Epidermal melanocyte (primary cell): ENCODE results near the gene SCYGR1.
"Not testable (repeated sequence)": the region's sequence is repeated elsewhere in the genome, so short reads cannot be mapped to it uniquely, and the experiment has no call there.

Experiments used
- DNase-seq: peaks from one replicate; pipeline ENCODE4 v3.0.0; 2011; ENCODE audit warnings: low spot score; ENCODE audit not compliant: insufficient read length

Gene SCYGR1

DNA sequence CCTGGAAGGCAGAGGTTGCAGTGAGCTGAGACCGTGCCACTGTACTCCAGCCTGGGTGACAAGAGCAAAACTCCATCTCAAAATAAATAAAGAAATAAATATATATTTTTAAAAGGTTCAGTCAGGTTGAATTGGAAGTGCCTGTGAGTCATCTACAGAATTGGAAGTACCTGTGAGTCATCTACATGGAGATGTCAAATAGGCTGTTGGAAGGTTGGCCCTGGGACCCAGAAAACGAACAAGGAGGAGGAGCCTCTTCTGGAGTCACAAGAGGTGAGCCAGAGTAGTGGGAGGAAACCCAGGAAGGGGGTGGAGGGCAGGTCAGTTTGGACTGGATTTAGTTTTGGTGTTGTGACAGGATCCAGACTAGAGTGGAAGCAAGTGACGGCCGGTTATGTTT, 15.2 kb upstream of the SCYGR1 start:
- DNase-seq, result no peak

- DNase-seq, result no peak
Observed at GRCh38 chr2:227402321-227402720, 14.6 kb upstream of the SCYGR1 start.

- no peak for DNase-seq
Observed at GRCh38 chr2:227401550-227401949, 13.8 kb upstream of the SCYGR1 start.

DNA sequence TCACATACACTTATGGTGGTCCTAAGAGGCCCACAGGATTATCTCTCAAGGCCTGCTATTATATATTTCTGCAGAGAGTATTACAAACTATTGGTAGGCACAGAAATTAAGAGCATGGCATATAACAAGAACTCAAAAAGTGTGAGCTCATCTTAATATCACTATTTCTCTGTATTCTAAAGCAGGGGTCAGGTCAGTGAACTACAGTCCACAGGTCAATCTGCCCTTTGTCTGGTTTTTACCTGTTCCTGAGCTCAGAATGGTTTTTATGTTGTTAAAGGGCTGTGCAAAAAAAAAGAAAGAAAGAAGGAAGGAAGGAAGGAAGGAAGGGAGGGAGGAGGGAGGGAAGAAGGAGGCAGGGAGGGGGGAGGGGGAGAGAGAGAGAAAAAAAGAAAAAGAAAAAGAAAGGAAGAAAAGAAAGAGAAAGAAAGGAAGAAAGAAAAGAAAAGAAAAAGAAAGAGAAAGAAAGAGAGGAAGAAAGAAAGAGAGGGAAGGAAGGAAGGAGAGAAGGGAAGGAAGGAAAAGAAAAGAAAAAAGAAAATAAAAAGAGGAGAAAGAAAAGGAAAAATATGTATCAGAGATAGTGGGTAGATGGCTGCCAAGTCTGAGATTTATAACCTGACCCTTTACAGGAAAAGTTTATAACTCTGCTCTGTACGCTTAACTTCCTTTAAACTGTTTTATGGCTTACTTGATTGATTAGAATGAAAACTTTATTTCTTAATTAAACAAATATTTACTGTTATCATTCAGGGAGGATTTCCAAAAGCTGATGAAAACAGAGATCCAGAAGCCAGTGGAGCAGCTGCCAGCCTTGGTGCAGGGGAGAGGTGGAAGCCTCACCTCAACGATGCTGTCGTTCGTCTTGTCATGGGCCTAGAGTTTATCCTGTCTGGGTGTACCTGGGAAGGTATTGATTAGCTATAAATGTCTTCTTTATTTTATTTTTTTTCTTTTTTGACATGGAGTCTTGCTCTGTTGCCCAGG, 11.2 kb upstream of the SCYGR1 start:
- no peak for DNase-seq

DNA sequence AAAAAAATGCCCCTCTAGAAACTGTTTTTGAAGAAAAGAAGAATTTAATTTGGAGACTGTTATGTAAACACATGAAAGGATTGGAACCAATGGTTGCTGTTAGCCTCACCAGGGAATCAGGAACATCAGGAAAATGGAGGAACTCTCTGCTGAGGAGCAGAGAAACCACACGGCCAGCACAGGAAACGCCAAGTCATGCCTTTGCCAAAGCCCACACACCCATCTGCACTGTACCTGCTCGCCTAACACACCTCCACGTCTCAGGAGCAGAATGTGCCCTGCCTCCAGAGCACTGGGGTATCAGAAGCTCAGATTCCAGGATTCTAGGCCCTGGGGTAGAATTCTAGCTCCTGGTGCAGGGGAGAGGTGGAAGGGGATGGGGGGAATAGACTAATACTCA, 9.8 kb upstream of the SCYGR1 start:
- no peak for DNase-seq

- DNase-seq, result no peak
Observed at GRCh38 chr2:227395556-227395955, 7.8 kb upstream of the SCYGR1 start.

GRCh38 chr2:227394401-227394800, 6.7 kb upstream of the SCYGR1 start:
- DNase-seq, result no peak

DNA sequence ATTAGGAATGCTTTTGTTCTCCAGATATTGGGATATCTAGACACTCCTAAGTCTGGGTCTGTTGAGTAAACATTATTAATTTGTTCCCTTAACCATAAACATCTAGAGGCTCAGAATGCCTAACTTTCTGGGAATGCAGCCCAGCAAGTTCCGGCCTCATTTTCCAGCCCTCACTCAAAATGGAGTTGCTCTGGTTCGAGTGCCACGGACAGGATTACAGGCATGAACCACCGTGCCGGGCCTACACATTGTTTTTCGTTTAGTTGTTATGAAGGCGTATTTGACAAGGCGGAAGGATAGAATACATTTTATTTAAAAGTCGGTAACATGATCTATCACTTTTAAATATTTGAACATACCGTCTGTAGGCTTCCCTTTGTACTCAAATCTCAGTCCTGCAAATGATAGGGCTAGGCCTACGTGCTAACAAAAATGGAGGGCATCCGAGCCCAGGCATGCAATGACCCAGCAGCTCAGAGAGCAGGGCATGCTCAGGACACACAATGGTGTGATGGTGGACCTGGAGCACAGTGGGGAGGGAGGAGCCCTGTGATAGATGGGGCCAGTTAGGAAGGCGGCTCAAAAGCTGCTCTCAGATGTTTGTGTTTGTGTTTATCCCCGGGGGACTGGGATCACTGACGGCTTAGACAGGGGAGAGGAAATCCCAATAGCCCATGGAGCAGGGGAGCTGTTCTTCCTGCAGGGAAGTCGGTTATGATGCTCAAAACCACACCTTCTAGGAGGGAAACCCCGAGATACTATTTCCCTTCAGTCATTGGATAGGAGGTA, 2.9 kb upstream of the SCYGR1 start:
- DNase-seq, result no peak

DNA sequence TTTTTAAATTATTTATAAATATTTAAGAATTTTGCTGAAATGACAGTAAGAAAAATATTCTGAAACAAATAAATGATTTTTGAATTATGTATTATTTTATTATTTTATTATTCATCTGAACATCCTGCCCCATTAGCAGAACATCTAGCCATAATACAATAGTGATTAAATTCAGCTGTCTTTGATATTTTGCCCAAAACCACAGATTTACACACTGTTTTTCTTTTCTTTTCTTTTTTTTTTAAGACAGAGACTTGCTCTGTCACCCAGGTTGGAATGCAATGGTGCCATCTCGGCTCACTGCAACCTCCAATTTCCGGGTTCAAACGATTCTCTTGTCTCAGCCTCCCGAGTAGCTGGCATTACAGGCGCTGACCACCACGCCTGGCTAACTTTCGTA, 1.9 kb upstream of the SCYGR1 start:
- DNase-seq, result no peak

DNA sequence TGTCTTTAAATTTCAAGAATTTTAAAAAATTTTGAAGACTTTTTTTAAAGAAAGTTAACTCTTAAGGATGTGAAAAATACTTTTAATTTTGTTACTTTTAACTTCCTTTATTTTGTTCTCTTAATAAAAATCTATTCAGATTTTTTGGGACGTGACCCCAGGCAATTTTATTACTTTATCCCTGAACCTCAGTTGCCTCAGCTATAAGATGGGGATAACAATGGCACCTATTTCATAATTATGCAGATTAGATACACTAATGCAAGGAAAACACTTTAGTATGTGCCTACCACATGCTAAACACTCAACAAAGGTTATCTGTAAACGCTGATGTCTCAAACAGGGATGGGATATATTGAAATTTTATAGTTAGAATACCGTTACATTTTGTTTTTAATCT, 1.5 kb upstream of the SCYGR1 start:
- DNase-seq, result no peak

DNA sequence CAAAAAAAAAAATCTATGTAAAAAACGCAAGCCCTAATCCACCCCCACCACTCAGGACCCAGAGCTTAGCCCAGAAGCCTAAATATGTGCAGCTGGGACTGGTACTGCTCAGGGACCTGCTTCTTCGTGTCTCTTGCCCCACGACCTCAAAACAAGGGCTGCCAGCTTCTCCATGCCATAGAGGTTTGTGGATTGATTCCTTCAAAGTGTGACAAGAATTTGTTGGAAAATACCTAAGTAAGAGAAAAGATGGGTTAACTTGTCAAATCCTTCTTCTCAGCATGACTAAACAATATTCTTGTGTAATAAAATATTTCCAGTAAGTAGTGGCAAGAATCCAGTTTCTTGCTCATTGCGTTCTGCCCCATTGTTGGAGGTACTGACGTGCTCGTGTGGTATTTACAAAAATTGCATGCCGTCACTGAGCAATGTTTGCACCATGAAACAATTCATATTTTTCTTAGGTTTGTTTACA, 825 bp upstream of the SCYGR1 start:
- DNase-seq, result no peak

GRCh38 chr2:227386630-227387029, 1.1 kb downstream of the SCYGR1 start:
- DNase-seq, result no peak

GRCh38 chr2:227383686-227384085, 4.1 kb downstream of the SCYGR1 start:
- no peak for DNase-seq

GRCh38 chr2:227382241-227382835, 5.4 kb downstream of the SCYGR1 start:
- DNase-seq, result not testable (repeated sequence)

GRCh38 chr2:227379095-227379494, 8.7 kb downstream of the SCYGR1 start, which contains the start of gene TM4SF20:
TSS of gene TM4SF20 (minus strand) at chr2:227379306. CDS start at chr2:227379268, 38 bp downstream.
- no peak for DNase-seq

- DNase-seq, result no peak
Observed at GRCh38 chr2:227378371-227378782, 9.4 kb downstream of the SCYGR1 start.

DNA sequence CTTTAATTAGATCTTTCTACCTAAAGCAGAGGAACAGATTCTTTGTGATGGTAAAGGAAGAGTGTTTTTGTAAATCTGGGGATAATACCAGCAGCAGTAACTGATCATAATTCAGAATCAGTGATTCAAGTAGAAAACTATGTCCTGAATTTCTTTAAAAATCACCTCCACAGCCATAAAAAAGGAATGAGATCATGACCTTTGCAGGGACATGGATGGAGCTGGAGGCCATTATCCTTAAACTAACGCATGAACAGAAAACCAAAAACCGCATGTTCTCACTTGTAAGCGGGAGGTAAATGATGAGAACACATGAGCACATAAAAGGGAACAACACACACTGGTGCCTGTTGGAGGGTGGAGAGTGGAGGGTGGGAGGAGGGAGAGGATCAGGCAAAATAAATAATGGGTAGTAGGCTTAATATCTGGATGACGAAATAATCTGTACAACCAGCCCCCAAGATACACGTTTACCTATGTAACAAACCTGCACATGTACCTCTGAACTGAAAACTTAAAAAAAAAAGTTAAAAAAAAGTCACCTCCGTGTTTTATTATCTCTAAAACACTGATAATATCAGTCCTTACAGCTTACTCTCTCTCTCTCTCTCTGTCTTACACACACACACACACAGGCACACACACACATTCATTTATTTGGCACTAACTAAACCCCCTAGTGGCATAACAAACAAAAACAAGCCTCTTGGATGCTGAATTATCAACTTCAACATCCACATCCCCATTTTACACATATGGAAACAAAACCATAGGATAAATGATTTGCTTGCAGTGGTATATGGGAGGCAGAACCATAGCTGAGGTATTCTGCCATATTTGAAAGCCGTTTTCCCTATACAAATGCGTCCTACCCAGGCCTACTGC, 10.0 kb downstream of the SCYGR1 start:
- no peak for DNase-seq

DNA sequence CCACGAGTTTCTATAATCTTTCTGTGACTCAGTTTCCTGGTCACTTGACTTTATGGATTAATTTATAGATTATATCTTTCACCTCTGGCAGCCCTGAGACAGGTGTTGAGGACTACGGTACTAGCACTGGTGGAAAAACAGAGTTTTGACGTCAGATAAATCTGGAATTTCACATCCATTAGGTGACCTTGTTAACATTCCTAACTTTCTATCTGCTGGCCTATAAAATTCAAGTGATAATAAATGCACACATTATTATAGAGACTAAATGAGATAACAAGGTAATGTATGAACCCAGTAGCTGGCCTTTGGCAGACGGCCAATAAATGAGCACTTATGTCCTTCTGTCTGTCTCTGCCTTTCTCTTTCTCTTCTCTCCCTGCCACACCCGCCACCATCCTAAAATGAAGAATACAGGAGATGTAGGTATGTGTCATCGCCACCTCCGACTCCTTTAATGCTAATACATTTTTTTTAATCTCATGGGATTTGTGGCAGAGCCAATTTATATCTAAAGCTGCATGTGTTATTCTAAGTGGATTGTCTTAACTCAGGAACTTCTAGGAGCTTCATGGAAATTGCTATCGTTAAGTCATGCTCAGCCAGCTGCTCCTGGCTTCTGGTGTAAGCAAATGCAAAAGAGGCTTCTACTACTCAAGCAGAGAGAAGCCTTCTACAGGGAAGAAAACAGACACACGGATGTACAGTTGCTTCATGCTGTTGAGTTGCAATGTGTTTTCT, 10.9 kb downstream of the SCYGR1 start:
- no peak for DNase-seq

DNA sequence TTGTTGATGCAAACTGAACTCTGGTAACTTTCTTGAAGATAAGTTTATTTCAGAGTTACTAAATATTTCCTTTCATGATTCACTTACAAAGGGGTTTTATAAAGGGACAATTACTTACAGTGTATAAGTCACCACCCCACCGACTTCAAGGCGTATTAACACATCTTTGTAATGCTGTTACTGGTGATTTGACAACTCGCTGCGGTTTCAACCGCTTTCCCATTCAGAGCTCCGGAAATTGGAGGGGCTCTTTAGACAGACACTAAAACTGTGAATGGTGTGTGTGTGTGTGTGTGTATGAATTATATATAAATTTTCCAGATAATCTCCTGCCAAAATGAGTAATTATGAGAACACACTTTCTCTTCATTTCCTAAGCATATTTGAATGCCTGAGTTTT, 13.6 kb downstream of the SCYGR1 start:
- peak; percentile 28 for DNase-seq

- DNase-seq, result no peak
Observed at GRCh38 chr2:227373389-227373788, 14.4 kb downstream of the SCYGR1 start.
